Erythroblast (primary cell): ENCODE data around the gene MLXIPL.

Experiments used
- GATA1 ChIP-seq: IDR thresholded peaks from 2 replicates; pipeline ENCODE4 v1.6.1; 2011; ENCODE audit warnings: low read depth, mild to moderate bottlenecking, control low read depth, low read length, moderate library complexity
- POLR2A ChIP-seq: IDR thresholded peaks from 2 replicates; pipeline ENCODE4 v1.6.1; 2011; ENCODE audit warnings: mild to moderate bottlenecking, low read length

GRCh38 chr7:73569042-73569608 is 55.2 kb downstream of the MLXIPL start:
- peak; percentile 13 for TF ChIP-seq POLR2A
- TF ChIP-seq GATA1: no peak
